Activated CD8-positive, alpha-beta T cell treated with anti-CD3 and anti-CD28 coated beads for 36 hours (primary cell): Measurements from ENCODE around the gene ECE1. TPM values are rescaled to one million over a fixed set of nuclear protein-coding genes. Genes with fewer than 3 reads are reported as not detected.

Source experiments
- ATAC-seq: fragments of 200-7000 bp; cut with Tn5 transposase; one replicate; pipeline ENCODE4 v1.10.0; 2021; ENCODE audit warnings: mild to moderate bottlenecking, moderate library complexity
- CTCF ChIA-PET: fragments of 350-600 bp; sonication (Branson Sonifier 250); formaldehyde crosslinking; loops from one replicate; lab custom pipeline; 2021; ENCODE audit warnings: antibody characterized with exemption; lab: Charles Lee
- POLR2A ChIA-PET: fragments of 350-600 bp; sonication (Branson Sonifier 250); formaldehyde crosslinking; loops from one replicate; lab custom pipeline; 2021; ENCODE audit warnings: antibody characterized with exemption; lab: Charles Lee
- DNase-seq: peaks from one replicate; pipeline ENCODE4 v3.0.0-alpha.2; 2020
- H3K27ac Mint-ChIP-seq: one replicate; pipeline ENCODE4 v1.8.0; 2021; ENCODE audit warnings: mild to moderate bottlenecking, mixed read lengths
- H3K27me3 Mint-ChIP-seq: one replicate; pipeline ENCODE4 v1.8.0; 2021; ENCODE audit warnings: mixed read lengths
- H3K36me3 Mint-ChIP-seq: one replicate; pipeline ENCODE4 v1.8.0; 2021; ENCODE audit warnings: low read depth, mixed read lengths
- H3K4me1 Mint-ChIP-seq: one replicate; pipeline ENCODE4 v1.8.0; 2021; ENCODE audit warnings: low read depth, mixed read lengths
- H3K4me3 Mint-ChIP-seq: one replicate; pipeline ENCODE4 v1.8.0; 2021; ENCODE audit warnings: mild to moderate bottlenecking, moderate library complexity, mixed read lengths
- H3K9me3 Mint-ChIP-seq: one replicate; pipeline ENCODE4 v1.8.0; 2021; ENCODE audit warnings: mixed read lengths
- intact Hi-C: fragments of 100-400 bp; cut with micrococcal nuclease; formaldehyde crosslinking; loops from one replicate; pipeline ENCODE4 v1.10.0; 2022
- total RNA-seq, 2 experiments: library from RNA; stranded (reverse); gene quantifications; one replicate each; pipeline ENCODE4 v1.2.3, GENCODE V29; 2021
- TF ChIP-seq, protein P1 (sequence below): fragments of 200-600 bp; IDR thresholded peaks from one replicate; pipeline ENCODE4 v1.8.0; 2022; ENCODE audit warnings: antibody characterized with exemption, mild to moderate bottlenecking

Gene ECE1
- total RNA-seq, 2 experiments from 2014 or later: 118 to 127 TPM

DNA sequence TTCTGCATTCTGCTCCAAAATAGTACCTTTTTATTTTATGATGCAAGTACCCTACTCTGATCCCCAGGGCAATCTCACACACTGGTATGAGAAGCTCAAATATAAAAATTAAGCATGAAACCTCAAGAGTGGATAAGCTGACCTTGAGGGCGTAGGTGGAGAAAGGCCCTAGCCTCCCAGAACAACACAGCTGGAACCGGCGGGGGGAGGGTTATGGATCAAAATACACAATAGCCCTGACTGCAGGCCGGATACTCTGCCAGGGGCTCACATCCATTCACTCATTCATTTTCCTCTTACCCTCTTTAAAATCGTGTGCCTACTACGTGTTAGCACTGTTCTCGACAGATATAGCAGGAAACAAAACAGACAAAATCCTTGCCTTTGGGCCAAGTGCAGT is 32.8 kb upstream of the ECE1 start:
- DNase-seq: no peak
- TF ChIP-seq, protein P1, sequence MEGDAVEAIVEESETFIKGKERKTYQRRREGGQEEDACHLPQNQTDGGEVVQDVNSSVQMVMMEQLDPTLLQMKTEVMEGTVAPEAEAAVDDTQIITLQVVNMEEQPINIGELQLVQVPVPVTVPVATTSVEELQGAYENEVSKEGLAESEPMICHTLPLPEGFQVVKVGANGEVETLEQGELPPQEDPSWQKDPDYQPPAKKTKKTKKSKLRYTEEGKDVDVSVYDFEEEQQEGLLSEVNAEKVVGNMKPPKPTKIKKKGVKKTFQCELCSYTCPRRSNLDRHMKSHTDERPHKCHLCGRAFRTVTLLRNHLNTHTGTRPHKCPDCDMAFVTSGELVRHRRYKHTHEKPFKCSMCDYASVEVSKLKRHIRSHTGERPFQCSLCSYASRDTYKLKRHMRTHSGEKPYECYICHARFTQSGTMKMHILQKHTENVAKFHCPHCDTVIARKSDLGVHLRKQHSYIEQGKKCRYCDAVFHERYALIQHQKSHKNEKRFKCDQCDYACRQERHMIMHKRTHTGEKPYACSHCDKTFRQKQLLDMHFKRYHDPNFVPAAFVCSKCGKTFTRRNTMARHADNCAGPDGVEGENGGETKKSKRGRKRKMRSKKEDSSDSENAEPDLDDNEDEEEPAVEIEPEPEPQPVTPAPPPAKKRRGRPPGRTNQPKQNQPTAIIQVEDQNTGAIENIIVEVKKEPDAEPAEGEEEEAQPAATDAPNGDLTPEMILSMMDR: no peak
- Mint-ChIP-seq H3K4me1 (peaks cover 73% of the 10 kb centered on the region), H3K27ac (peak overlapping the region; percentile 78), H3K36me3 (peaks cover 35% of the 10 kb centered on the region), H3K4me3 (no peak overlapping the region), H3K27me3 (no peaks in the 10 kb centered on the region), H3K9me3 (no peaks in the 10 kb centered on the region)
- ATAC-seq: no peak
- CTCF ChIA-PET: interaction anchor here (1.0 to 3.2 kb wide), 10 partner anchors 11 to 106 kb away, joined by 3 to 16 read pairs (median 8); no protein-coding TSS in a partner anchor
- intact Hi-C loops: no loop called here
- POLR2A ChIA-PET: interaction anchor here (0.5 to 5.8 kb wide), 4 partner anchors 9 to 30 kb away, joined by 3 to 90 read pairs (median 12); partner anchors contain the start of gene ECE1

DNA sequence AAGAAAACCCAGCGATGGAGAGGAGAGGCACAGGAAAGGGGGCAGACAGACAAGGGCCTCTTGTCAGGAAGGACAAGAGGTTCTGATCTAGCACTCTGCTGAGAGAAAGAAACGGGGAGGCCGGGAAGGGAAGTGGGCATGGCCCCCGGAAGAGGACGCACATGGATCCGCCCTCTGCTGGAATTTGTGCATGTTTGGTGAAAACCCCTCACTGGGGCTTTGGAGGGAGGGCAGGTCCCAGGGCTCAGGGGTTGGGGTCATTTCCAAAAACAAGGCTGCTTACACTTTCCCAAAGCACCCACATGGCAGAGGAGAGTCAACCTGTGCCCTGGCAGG is 32.4 kb upstream of the ECE1 start:
- DNase-seq (no peak), ATAC-seq (no peak)
- Mint-ChIP-seq H3K4me1 (peaks cover 68% of the 10 kb centered on the region), H3K27me3 (no peaks in the 10 kb centered on the region), H3K4me3 (no peak overlapping the region), H3K27ac (peak overlapping the region; percentile 78), H3K36me3 (peaks cover 36% of the 10 kb centered on the region), H3K9me3 (no peaks in the 10 kb centered on the region)
- ChIA-PET CTCF (interaction anchor here (1.0 to 3.2 kb wide), 7 partner anchors 11 to 106 kb away, joined by 3 to 16 read pairs (median 8); no protein-coding TSS in a partner anchor), POLR2A (interaction anchor here (0.5 to 5.8 kb wide), 5 partner anchors 9 to 29 kb away, joined by 3 to 90 read pairs (median 3); partner anchors contain the start of gene ECE1)
- intact Hi-C loops: no loop called here
- TF ChIP-seq, protein P1: no peak

DNA sequence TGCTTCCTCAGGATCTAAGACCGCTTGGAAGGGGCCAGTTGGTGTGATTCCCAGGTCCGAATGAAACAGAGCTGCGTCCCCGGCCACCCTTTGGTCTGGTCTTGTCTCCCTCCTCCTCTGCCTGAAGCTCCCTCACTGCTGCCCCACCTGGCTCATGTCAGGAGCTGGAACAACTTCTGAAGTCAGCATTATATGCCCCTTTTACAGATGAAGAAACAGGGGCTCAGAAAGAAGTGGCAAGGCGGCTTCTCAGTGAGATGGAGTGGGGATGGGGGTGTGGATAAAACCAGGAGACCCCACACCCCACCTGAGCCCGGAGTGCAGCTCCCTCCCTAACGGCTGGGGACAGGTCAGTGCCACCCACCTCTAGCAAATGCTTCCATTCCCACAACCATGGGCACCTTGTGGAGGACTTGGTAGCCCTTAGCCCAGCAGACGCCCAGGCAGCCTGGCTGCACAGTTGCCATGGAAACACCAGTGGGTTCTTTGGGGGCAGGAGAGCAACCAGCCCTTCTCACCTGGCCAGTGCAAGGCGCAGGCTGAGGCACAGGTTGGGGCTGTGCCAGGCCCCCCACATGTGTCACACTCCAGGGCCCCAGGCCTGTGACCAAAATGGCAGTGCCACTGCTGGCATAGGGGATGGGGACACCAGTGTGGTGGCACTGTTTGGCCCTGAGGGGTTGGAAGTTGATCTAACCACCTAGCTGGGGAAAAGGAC is 31.9 kb upstream of the ECE1 start:
- ChIA-PET CTCF (interaction anchor here (1.1 to 3.2 kb wide), 6 partner anchors 12 to 105 kb away, joined by 3 to 16 read pairs (median 8); no protein-coding TSS in a partner anchor), POLR2A (interaction anchor here (0.6 to 5.8 kb wide), 5 partner anchors 14 to 50 kb away, joined by 3 to 90 read pairs (median 3); partner anchors contain the start of gene ECE1)
- TF ChIP-seq, protein P1: no peak
- H3K27me3 Mint-ChIP-seq: no peaks in the 10 kb centered on the region
- no peaks in the 10 kb centered on the region for H3K9me3 Mint-ChIP-seq
- H3K36me3 Mint-ChIP-seq: peaks cover 39% of the 10 kb centered on the region
- ATAC-seq (no peak), DNase-seq (no peak)
- intact Hi-C loops: no loop called here
- H3K4me1 Mint-ChIP-seq: peaks cover 63% of the 10 kb centered on the region
- no peak overlapping the region for H3K4me3 Mint-ChIP-seq
- H3K27ac Mint-ChIP-seq: peak overlapping the region; percentile 78

DNA sequence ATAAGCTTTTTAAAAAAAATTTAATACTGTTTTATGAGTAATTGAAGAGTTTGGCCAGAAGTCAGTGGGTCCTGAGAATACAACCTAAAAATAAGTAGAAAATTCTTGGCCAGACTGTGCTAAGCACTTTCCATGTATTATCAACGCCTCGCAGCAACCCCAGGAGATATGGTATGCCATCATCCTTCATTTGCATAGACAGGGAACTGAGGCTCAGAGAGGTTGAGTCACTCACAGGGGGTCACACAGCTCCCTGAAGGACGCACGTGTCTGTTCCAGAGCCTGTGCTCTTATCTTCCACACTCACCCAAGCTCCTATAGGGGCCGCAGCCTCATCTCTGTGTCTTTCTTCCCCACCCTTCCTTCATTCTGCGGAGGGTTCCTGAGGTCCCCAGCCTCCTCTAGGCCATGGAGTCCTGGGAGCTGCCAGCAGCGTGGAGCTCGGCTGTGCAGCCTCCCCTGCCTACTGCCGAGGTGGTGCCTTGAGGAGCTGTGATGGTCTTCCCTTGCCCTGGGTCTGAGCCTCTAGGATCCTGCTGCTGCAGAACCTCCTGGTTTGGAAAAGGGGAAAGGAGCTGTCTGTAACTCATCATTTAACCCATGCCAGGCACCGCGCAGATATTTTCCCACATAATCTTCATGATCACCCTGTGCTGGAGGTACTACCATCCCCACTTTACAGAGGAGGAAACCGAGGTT is 30.3 kb upstream of the ECE1 start:
- intact Hi-C loops: no loop called here
- H3K27ac Mint-ChIP-seq: no peak overlapping the region
- ATAC-seq: no peak
- peaks cover 52% of the 10 kb centered on the region for H3K4me1 Mint-ChIP-seq
- no peaks in the 10 kb centered on the region for H3K27me3 Mint-ChIP-seq
- no peak overlapping the region for H3K4me3 Mint-ChIP-seq
- no peak for DNase-seq
- ChIA-PET CTCF (interaction anchor here (0.9 to 1.7 kb wide), 5 partner anchors 14 to 50 kb away, joined by 3 to 6 read pairs (median 5); no protein-coding TSS in a partner anchor), POLR2A (interaction anchor here (0.6 to 1.5 kb wide), 5 partner anchors 9 to 147 kb away, joined by 3 to 4 read pairs (median 3); no protein-coding TSS in a partner anchor)
- peaks cover 47% of the 10 kb centered on the region for H3K36me3 Mint-ChIP-seq
- TF ChIP-seq, protein P1: no peak
- H3K9me3 Mint-ChIP-seq: no peaks in the 10 kb centered on the region
